Neuron (in vitro differentiated cells): ENCODE results near the gene UBALD1.

Source experiments
- H2AFZ ChIP-seq: one replicate; pipeline ENCODE4 v1.6.1; 2013; ENCODE audit warnings: low read depth, mild to moderate bottlenecking, inconsistent platforms, low read length, moderate library complexity
- H3K27me3 ChIP-seq: one replicate; pipeline ENCODE4 v1.6.1; 2013; ENCODE audit warnings: low read length; ENCODE audit not compliant: insufficient read depth
- H3K36me3 ChIP-seq: one replicate; pipeline ENCODE4 v1.6.1; 2013; ENCODE audit warnings: low read length; ENCODE audit not compliant: insufficient read depth
- H3K4me1 ChIP-seq: one replicate; pipeline ENCODE4 v1.6.1; 2013; ENCODE audit warnings: low read length; ENCODE audit not compliant: insufficient read depth
- H3K4me3 ChIP-seq: 2 replicates; pipeline ENCODE4 v1.5.1; 2013; ENCODE audit warnings: mild to moderate bottlenecking, low read length, moderate library complexity
- H3K9me3 ChIP-seq: one replicate; pipeline ENCODE4 v1.6.1; 2013; ENCODE audit warnings: low read length

UBALD1 gene

GRCh38 chr16:4636196-4636595 lies 21.5 kb upstream of the UBALD1 start:
- H3K9me3 ChIP-seq, result no peaks in the 10 kb centered on the region
- no peak overlapping the region for H2AFZ ChIP-seq
- no peaks in the 10 kb centered on the region for H3K4me1 ChIP-seq
- no peak overlapping the region for H3K4me3 ChIP-seq
- no peaks in the 10 kb centered on the region for H3K27me3 ChIP-seq
- H3K36me3 ChIP-seq, result peaks cover 29% of the 10 kb centered on the region

DNA sequence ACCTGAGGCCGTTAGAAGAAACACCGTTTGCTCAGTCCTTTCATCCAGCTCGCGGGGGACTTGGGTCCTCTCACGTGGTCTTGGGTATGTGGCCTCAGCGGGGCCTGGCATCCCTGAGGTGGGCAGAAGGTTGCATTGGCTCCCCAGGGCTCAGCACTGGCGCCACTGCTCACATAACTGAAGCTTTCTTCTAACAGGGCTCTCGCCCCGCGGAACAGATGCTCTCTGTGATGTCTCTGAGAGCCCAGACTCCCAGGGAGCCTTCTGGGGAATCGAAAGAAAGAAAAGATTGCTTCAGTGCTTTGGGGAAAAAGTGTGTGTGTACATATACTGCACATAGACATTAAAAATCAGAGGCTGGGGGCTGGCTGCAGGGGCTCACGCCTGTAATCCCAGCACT lies 20.1 kb upstream of the UBALD1 start:
- H3K36me3 ChIP-seq, result peaks cover 26% of the 10 kb centered on the region

DNA sequence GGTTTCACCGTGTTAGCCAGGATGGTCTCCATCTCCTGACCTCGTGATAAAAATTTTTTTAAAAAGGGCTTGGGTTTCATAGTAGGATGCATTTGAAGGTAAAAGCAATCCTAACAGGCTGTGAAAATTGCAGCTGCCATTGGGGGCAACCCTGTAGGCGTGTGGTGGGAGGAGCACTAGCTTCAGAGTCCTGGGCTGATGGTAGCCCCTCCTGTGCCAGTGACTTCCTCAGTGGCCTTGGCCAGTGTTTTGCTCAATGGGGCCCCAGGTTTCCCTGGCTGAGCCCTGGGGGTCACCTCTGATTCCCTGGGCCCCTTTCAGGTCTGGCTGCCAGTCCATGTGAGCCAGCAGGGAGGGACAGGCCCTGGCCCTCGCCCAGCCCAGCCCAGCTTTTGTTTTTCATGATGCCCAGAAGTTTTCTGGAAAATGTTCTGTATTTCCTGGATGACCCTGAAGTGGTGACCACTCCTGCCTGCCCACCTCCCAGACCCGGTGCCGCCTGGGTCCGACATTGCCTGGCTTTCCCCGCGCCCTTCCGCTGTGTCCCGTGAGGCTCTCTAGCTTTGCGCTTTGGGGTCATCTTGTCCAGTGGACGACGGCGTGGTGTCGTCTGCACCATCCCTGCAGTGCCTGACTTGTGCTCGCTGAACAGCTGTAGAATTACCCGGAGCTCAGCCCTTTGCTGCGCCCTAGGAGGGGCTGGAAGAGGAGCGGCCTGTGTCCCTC lies 19.4 kb upstream of the UBALD1 start:
- no peak overlapping the region for H3K4me3 ChIP-seq
- H3K36me3 ChIP-seq, result peaks cover 25% of the 10 kb centered on the region
- H3K9me3 ChIP-seq, result no peaks in the 10 kb centered on the region
- H2AFZ ChIP-seq, result no peak overlapping the region
- H3K27me3 ChIP-seq, result no peaks in the 10 kb centered on the region
- H3K4me1 ChIP-seq, result no peaks in the 10 kb centered on the region

More for the DNA sequence above, 20.1 kb upstream of the UBALD1 start:
- H3K4me1 ChIP-seq, result no peaks in the 10 kb centered on the region
- H2AFZ ChIP-seq, result no peak overlapping the region
- H3K27me3 ChIP-seq, result no peaks in the 10 kb centered on the region
- H3K4me3 ChIP-seq, result no peak overlapping the region
- H3K9me3 ChIP-seq, result no peaks in the 10 kb centered on the region

DNA sequence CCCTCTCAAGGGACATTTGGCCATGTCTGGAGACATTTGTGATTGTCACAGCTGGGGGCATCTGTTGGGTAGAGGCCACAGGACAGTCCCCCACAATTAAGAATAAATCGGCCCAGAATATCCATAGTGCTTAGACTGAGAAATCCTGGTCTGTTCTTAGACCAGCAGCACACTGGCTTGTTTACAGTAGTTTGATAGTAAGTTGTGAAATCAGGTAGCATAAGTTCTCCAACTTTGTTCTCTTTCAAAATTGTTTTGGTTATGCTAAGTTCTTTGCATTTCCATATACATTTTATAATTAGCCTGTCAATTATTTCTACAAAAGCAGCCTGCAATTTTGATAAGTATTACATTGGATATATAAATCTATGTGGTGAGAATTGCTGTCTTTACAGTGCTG lies 16.8 kb upstream of the UBALD1 start:
- Histone ChIP-seq H2AFZ (no peak overlapping the region), H3K4me3 (no peak overlapping the region), H3K9me3 (no peaks in the 10 kb centered on the region), H3K36me3 (peaks cover 18% of the 10 kb centered on the region), H3K27me3 (no peaks in the 10 kb centered on the region), H3K4me1 (peaks cover under 1% of the 10 kb centered on the region)

DNA sequence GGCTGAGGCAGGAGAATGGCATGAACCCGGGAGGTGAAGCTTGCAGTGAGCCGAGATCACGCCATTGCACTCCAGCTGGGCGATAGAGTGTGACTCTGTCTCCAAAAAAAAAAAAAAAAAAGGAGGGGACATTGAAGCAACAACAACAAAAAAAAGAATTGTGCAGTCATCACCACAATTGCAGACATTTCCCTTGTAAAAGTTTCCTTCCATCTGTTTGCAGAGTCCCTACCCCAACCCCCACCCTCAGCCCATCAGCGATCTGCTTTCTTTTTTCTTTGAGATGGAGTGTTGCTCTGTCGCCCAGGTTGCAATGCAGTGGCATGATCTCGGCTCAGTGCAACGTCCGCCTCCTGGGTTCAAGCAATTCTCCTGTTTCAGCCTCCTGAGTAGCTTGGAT lies 13.6 kb upstream of the UBALD1 start:
- peaks cover 7% of the 10 kb centered on the region for H3K36me3 ChIP-seq
- H3K4me3 ChIP-seq, result no peak overlapping the region
- H3K27me3 ChIP-seq, result no peaks in the 10 kb centered on the region
- no peak overlapping the region for H2AFZ ChIP-seq
- H3K4me1 ChIP-seq, result peaks cover 11% of the 10 kb centered on the region
- no peaks in the 10 kb centered on the region for H3K9me3 ChIP-seq

DNA sequence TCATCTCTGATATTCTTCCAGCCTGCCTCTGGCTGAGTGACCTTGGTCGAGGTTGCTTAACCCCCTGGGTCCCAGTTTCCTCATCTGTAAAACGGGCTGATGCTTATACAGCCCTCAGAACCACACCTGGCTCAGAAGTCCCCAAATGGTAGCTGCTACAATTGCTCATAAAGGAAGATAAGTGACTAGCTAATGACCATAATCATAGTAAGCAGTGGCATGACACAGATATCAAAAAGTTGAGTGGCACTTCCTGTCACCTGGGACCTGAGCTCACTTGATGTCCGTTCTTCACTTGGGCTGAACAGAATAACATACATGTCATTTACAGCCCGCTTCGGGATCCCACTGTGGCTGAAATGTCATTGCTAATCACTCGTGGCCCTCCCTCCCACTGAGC lies 11.7 kb upstream of the UBALD1 start:
- H2AFZ ChIP-seq, result no peak overlapping the region
- H3K4me1 ChIP-seq, result peaks cover 11% of the 10 kb centered on the region
- peak overlapping the region; percentile 94 for H3K4me3 ChIP-seq
- H3K27me3 ChIP-seq, result no peaks in the 10 kb centered on the region
- H3K36me3 ChIP-seq, result peaks cover 7% of the 10 kb centered on the region
- H3K9me3 ChIP-seq, result no peaks in the 10 kb centered on the region

- no peaks in the 10 kb centered on the region for H3K27me3 ChIP-seq
- peaks cover 7% of the 10 kb centered on the region for H3K36me3 ChIP-seq
- H3K9me3 ChIP-seq, result no peaks in the 10 kb centered on the region
- peak overlapping the region; percentile 94 for H3K4me3 ChIP-seq
- peaks cover 11% of the 10 kb centered on the region for H3K4me1 ChIP-seq
- no peak overlapping the region for H2AFZ ChIP-seq
These were observed 11.0 kb upstream of the UBALD1 start for GRCh38 chr16:4625560-4626159.

DNA sequence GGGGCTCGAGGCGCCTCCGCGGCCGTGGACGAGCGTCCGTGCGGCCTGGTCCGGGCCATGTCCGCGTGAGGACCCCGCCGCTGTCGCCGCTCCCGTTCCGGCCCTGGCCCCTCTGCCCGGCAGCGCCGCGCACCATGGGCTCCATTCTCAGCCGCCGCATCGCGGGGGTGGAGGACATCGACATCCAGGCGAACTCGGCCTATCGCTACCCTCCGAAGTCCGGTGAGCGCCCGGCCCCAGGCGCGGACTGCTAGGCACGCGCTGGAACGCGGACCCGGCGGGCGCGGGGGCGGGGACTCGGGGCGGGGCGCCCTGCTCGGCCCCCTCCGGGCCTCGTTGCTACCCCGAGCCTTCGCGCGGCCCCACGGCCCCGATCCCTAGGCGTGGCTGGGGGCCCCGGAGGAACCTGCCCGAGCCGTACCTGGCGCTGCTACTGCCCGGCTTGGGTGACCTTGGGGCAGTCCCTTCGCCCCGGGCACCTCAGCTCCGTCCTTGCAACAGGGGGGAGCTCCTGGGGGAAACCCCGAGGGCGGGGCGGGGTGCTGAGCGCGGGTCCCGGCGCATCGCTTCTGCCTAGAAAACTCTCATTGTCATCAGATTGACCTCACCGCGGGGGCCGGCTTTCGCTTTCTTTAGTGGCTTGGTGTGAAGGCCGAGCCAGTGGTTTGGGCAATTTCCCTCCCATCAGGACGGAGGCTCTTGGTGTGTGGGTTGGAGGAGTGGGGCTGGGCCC lies 10.3 kb upstream of the UBALD1 start:
- peaks cover 11% of the 10 kb centered on the region for H3K4me1 ChIP-seq
- H2AFZ ChIP-seq, result peak overlapping the region; percentile 10
- peak overlapping the region; percentile 94 for H3K4me3 ChIP-seq
- no peaks in the 10 kb centered on the region for H3K27me3 ChIP-seq
- H3K9me3 ChIP-seq, result no peaks in the 10 kb centered on the region
- H3K36me3 ChIP-seq, result peaks cover 7% of the 10 kb centered on the region

GRCh38 chr16:4624015-4624826 lies 9.5 kb upstream of the UBALD1 start, which contains the start of gene MGRN1:
TSS of gene MGRN1 (plus strand) at chr16:4624826. CDS start at chr16:4624961, 135 bp downstream.
- Histone ChIP-seq H3K4me1 (peaks cover 11% of the 10 kb centered on the region), H3K9me3 (no peaks in the 10 kb centered on the region)

GRCh38 chr16:4623593-4623992 lies 8.9 kb upstream of the UBALD1 start:
- peaks cover 11% of the 10 kb centered on the region for H3K4me1 ChIP-seq
- no peak overlapping the region for H2AFZ ChIP-seq
- H3K4me3 ChIP-seq, result no peak overlapping the region
- H3K36me3 ChIP-seq, result peaks cover 7% of the 10 kb centered on the region
- H3K27me3 ChIP-seq, result no peaks in the 10 kb centered on the region
- H3K9me3 ChIP-seq, result no peaks in the 10 kb centered on the region

More at GRCh38 chr16:4624015-4624826, 9.5 kb upstream of the UBALD1 start, which contains the start of gene MGRN1:
- H3K36me3 ChIP-seq, result peaks cover 7% of the 10 kb centered on the region
- peak within 1 kb of the TSS; percentile 10 for H2AFZ ChIP-seq
- H3K4me3 ChIP-seq, result peak within 1 kb of the TSS; percentile 94
- no peaks in the 10 kb centered on the region for H3K27me3 ChIP-seq

DNA sequence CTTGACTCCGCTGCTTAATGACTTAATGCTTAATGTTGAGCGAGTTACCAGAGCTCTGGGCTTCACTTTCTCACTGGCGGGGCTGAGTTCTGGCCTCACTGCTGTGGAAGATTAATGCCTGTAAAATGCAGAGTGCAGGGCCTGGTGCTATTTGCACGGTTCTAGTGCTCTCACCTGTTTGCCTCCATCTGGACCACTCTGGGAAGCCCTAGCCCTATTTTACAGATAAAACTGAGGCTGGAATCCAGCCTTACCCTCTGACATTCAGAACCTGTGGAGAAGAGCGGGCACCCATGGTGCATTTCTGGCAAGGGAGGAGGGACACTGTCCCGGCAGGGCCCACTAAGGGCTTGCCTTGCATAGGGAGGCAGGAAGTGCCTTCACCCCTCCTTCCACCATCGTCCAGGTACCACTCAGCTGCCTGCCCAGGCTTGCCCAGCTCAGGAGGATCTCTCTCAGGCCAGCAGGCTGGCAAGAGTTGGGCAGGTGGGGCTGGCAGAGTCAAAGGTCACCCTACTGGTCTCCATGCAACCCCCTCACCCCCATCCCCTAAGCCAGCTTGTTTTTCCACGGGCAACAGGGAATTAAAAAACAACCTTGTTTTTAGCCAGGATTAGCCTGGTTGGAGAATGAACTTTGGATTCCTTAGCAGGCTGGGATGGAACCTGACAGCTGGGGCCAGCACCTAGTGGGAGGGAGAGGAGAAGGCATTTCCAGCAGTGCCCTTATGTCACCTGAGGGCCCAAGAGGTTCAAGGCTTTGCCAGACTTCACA lies 4.1 kb upstream of the UBALD1 start:
- Histone ChIP-seq H3K36me3 (no peaks in the 10 kb centered on the region), H3K27me3 (no peaks in the 10 kb centered on the region), H2AFZ (no peak overlapping the region), H3K4me3 (no peak overlapping the region), H3K4me1 (peaks cover 9% of the 10 kb centered on the region), H3K9me3 (no peaks in the 10 kb centered on the region)

GRCh38 chr16:4617880-4618279 lies 3.2 kb upstream of the UBALD1 start:
- no peaks in the 10 kb centered on the region for H3K27me3 ChIP-seq
- peaks cover 18% of the 10 kb centered on the region for H3K4me1 ChIP-seq
- H3K9me3 ChIP-seq, result no peaks in the 10 kb centered on the region
- no peak overlapping the region for H3K4me3 ChIP-seq
- no peaks in the 10 kb centered on the region for H3K36me3 ChIP-seq
- H2AFZ ChIP-seq, result no peak overlapping the region
